SU-DHL-6 (cell line): ENCODE data around the gene CYP4F2.
"Not testable (repeated sequence)": the region's sequence is repeated elsewhere in the genome, so short reads cannot be mapped to it uniquely, and the experiment has no call there.

Experiments
- H2AFZ ChIP-seq: fragments of 200-600 bp; sonication (generic); 2 replicates; pipeline ENCODE4 v1.6.1; 2014; ENCODE audit warnings: low read depth, mild to moderate bottlenecking, moderate library complexity, mixed read lengths, antibody characterized with exemption, low read length; ENCODE audit not compliant: severe bottlenecking
- H3F3A ChIP-seq: fragments of 200-600 bp; shearing (Covaris generic); 2 replicates; pipeline ENCODE4 v1.6.0; 2016; ENCODE audit warnings: antibody characterized with exemption, mild to moderate bottlenecking; ENCODE audit not compliant: insufficient read depth
- H3K27ac ChIP-seq: fragments of 200-600 bp; sonication (generic); 2 replicates; pipeline ENCODE4 v1.5.1; 2016; ENCODE audit warnings: low read depth, mild to moderate bottlenecking, low read length, moderate library complexity, mixed read lengths
- H3K27me3 ChIP-seq: fragments of 200-600 bp; sonication (generic), shearing (Covaris generic); 2 replicates; pipeline ENCODE4 v1.6.0; 2014; ENCODE audit warnings: mild to moderate bottlenecking, low read length
- H3K36me3 ChIP-seq: fragments of 200-600 bp; sonication (generic); 2 replicates; pipeline ENCODE4 v1.6.1; 2014; ENCODE audit warnings: mild to moderate bottlenecking, low read length, mixed read lengths
- H3K4me2 ChIP-seq: fragments of 300-600, 200-600 bp; shearing (Covaris generic), sonication (generic); 2 replicates; pipeline ENCODE4 v1.6.0; 2014; ENCODE audit warnings: low read length, low read depth, mild to moderate bottlenecking; ENCODE audit not compliant: poor library complexity, severe bottlenecking
- H3K4me3 ChIP-seq: fragments of 200-600 bp; sonication (generic); 2 replicates; pipeline ENCODE4 v1.5.1; 2014; ENCODE audit warnings: antibody characterized with exemption, low read length, mild to moderate bottlenecking, mixed read lengths; ENCODE audit not compliant: insufficient read depth, poor library complexity, severe bottlenecking
- H3K79me2 ChIP-seq: fragments of 200-600 bp; sonication (generic); 2 replicates; pipeline ENCODE4 v1.6.1; 2014; ENCODE audit warnings: mild to moderate bottlenecking, low read length, moderate library complexity; ENCODE audit not compliant: insufficient read depth
- H3K9ac ChIP-seq: fragments of 200-600 bp; sonication (generic); 2 replicates; pipeline ENCODE4 v1.7.0; 2014; ENCODE audit warnings: mild to moderate bottlenecking, low read length
- H3K9me2 ChIP-seq: fragments of 200-600 bp; sonication (generic); replicated peaks from 2 replicates; pipeline ENCODE4 v1.6.1; 2014; ENCODE audit warnings: low read length; ENCODE audit not compliant: insufficient read depth
- H3K9me3 ChIP-seq: fragments of 200-600 bp; sonication (generic); 2 replicates; pipeline ENCODE4 v1.6.1; 2014; ENCODE audit warnings: low read length, mixed read lengths; ENCODE audit not compliant: insufficient read depth
- H4K20me1 ChIP-seq: fragments of 200-600 bp; sonication (generic); 2 replicates; pipeline ENCODE4 v1.6.1; 2014; ENCODE audit warnings: low read depth, mild to moderate bottlenecking, antibody characterized with exemption, low read length, moderate library complexity, mixed read lengths
- EZH2phosphoT487 ChIP-seq: fragments of 200-600 bp; sonication (generic), shearing (Covaris generic); conservative IDR thresholded peaks from 2 replicates; pipeline ENCODE4 v1.6.1; 2018; ENCODE audit warnings: mild to moderate bottlenecking, antibody characterized with exemption, low read length, moderate library complexity, mixed read lengths
- TF ChIP-seq, protein P1 (sequence below): fragments of 200-600 bp; sonication (generic); IDR thresholded peaks from one replicate; pipeline ENCODE4 v1.5.1; 2017; ENCODE audit warnings: antibody characterized with exemption, mild to moderate bottlenecking, low read length, moderate library complexity; ENCODE audit not compliant: insufficient read depth, poor library complexity, severe bottlenecking

CYP4F2 gene

DNA sequence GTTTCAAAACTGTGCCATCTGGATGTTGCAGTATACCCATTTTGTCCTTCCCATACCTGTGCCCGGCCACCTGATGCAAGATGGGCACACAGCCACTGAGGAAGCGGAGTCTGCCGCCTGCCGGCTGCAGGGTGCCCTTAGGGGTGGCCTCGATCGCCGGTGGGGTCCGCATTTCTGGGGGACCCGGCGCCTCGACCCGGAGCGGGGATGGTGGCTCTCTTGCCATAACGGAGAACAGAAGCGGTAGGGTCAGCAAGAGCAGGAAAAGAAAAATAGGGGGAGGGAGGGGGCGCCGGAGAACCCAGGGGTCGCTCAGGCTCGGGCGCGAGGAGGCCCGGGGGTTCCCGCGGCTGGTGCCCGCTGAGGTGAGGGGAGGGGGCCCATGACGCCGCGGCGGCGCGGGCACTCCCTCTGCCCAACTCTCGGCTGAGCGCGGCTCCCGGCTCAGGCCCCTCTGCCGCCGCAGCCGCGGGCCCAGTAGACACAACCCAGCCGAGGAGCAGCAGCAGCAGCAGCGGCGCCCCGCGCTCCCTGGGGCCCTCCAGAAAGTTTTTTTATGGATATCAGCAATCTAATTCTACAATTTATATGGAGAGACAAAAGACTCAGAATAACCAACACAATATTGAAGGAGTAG, 13.8 kb upstream of the CYP4F2 start:
- TF ChIP-seq, protein P1, sequence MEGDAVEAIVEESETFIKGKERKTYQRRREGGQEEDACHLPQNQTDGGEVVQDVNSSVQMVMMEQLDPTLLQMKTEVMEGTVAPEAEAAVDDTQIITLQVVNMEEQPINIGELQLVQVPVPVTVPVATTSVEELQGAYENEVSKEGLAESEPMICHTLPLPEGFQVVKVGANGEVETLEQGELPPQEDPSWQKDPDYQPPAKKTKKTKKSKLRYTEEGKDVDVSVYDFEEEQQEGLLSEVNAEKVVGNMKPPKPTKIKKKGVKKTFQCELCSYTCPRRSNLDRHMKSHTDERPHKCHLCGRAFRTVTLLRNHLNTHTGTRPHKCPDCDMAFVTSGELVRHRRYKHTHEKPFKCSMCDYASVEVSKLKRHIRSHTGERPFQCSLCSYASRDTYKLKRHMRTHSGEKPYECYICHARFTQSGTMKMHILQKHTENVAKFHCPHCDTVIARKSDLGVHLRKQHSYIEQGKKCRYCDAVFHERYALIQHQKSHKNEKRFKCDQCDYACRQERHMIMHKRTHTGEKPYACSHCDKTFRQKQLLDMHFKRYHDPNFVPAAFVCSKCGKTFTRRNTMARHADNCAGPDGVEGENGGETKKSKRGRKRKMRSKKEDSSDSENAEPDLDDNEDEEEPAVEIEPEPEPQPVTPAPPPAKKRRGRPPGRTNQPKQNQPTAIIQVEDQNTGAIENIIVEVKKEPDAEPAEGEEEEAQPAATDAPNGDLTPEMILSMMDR, result no peak
- TF ChIP-seq EZH2phosphoT487, result no peak
- Histone ChIP-seq H3K9ac (no peak overlapping the region), H4K20me1 (no peaks in the 10 kb centered on the region), H3K36me3 (no peaks in the 10 kb centered on the region), H3K9me2 (no peaks in the 10 kb centered on the region), H2AFZ (no peak overlapping the region), H3K4me3 (no peak overlapping the region), H3K27ac (no peak overlapping the region), H3K79me2 (no peaks in the 10 kb centered on the region), H3K4me2 (no peak overlapping the region), H3K27me3 (no peaks in the 10 kb centered on the region), H3K9me3 (peaks cover 4% of the 10 kb centered on the region; the same call in 1 of the 2 replicates), H3F3A (no peaks in the 10 kb centered on the region)

DNA sequence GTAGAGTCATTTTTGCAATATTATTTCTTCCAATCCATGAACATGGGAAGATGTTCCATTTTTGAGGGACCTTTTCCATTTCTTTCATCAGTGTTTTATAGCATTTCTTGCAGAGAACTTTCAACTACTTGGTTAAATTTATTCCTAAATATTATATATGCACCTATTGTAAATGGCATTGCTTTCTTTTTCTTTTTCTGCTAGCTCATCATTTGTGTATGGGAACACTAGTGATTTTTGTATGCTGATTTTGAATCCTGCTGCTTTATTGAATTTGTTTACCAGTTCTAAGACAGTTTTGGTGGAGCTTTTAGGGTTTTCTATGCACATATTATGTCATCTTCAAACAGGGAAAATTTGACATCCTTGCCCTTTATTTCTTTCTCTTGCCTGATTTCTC, 7.2 kb upstream of the CYP4F2 start:
- Histone ChIP-seq H3K79me2 (no peaks in the 10 kb centered on the region), H3K4me2 (no peak overlapping the region), H3K9ac (no peak overlapping the region), H3K36me3 (no peaks in the 10 kb centered on the region), H3K9me2 (no peaks in the 10 kb centered on the region), H4K20me1 (no peaks in the 10 kb centered on the region), H3K27me3 (no peaks in the 10 kb centered on the region), H3K9me3 (no peaks in the 10 kb centered on the region), H3K27ac (no peak overlapping the region), H2AFZ (no peak overlapping the region), H3F3A (no peaks in the 10 kb centered on the region), H3K4me3 (no peak overlapping the region)
- no peak for TF ChIP-seq EZH2phosphoT487
- TF ChIP-seq, protein P1, result no peak

GRCh38 chr19:15902898-15903297, 5.0 kb upstream of the CYP4F2 start:
- H3K9me2 ChIP-seq, H3K36me3 ChIP-seq, H3K9ac ChIP-seq, H3K79me2 ChIP-seq, H4K20me1 ChIP-seq, H3K9me3 ChIP-seq, H3F3A ChIP-seq, H3K4me2 ChIP-seq, H3K27me3 ChIP-seq, H3K27ac ChIP-seq, H3K4me3 ChIP-seq, H2AFZ ChIP-seq: not testable (repeated sequence)

GRCh38 chr19:15902254-15902653, 4.4 kb upstream of the CYP4F2 start:
- Histone ChIP-seq H3K9ac (no peak overlapping the region), H3F3A (no peaks in the 10 kb centered on the region), H4K20me1 (no peaks in the 10 kb centered on the region), H3K27me3 (no peaks in the 10 kb centered on the region), H3K27ac (no peak overlapping the region), H3K36me3 (no peaks in the 10 kb centered on the region), H3K9me2 (no peaks in the 10 kb centered on the region), H3K9me3 (no peaks in the 10 kb centered on the region), H2AFZ (no peak overlapping the region), H3K79me2 (no peaks in the 10 kb centered on the region), H3K4me3 (no peak overlapping the region), H3K4me2 (no peak overlapping the region)
- TF ChIP-seq, protein P1, result no peak
- TF ChIP-seq EZH2phosphoT487, result no peak
